Muscle layer of duodenum (tissue), 2 donors: Measurements from ENCODE around the gene RASA3.

ENCODE experiments used
- H3K27ac ChIP-seq: one replicate; pipeline ENCODE4 v1.7.0; 2013; ENCODE audit warnings: mild to moderate bottlenecking, low read length
- H3K27me3 ChIP-seq: one replicate; pipeline ENCODE4 v1.7.0; 2013; ENCODE audit warnings: low read depth, mild to moderate bottlenecking, control low read depth, low read length
- H3K36me3 ChIP-seq, 2 donors: one replicate each; pipeline ENCODE4 v1.7.0; 2013; ENCODE audit warnings: low read length in 2 of 2, control low read depth in 1 of 2, mild to moderate bottlenecking in 1 of 2; ENCODE audit not compliant: insufficient read depth in 2 of 2, control insufficient read depth in 1 of 2
- H3K4me1 ChIP-seq, 2 donors: one replicate each; pipeline ENCODE4 v1.7.0; 2013; ENCODE audit warnings: low read length in 2 of 2, mild to moderate bottlenecking in 2 of 2, control low read depth in 1 of 2, moderate library complexity in 1 of 2; ENCODE audit not compliant: insufficient read depth in 2 of 2, control insufficient read depth in 1 of 2
- H3K4me3 ChIP-seq, 2 donors: one replicate each; pipeline ENCODE4 v1.7.0; 2013; ENCODE audit warnings: low read length in 2 of 2, low read depth in 1 of 2, mild to moderate bottlenecking in 1 of 2
- H3K9me3 ChIP-seq, 2 donors: one replicate each; pipeline ENCODE4 v1.7.0; 2013; ENCODE audit warnings: low read length in 2 of 2, control low read depth in 1 of 2, mild to moderate bottlenecking in 1 of 2; ENCODE audit not compliant: control insufficient read depth in 1 of 2
- donor health status: healthy.

Gene RASA3

GRCh38 chr13:113936166-113936965 is 196.1 kb downstream of the RASA3 start:
- Histone ChIP-seq H3K4me3 (no peak overlapping the region), H3K36me3 (no peaks in the 10 kb centered on the region), H3K4me1 (peaks cover 0 to 8% of the 10 kb centered on the region in 2 donors), H3K27me3 (peaks cover 5% of the 10 kb centered on the region), H3K27ac (no peak overlapping the region), H3K9me3 (no peaks in the 10 kb centered on the region)

- peaks cover 0 to 8% of the 10 kb centered on the region in 2 donors for H3K4me1 ChIP-seq
- no peaks in the 10 kb centered on the region for H3K9me3 ChIP-seq
- no peaks in the 10 kb centered on the region for H3K36me3 ChIP-seq
- no peak overlapping the region for H3K27ac ChIP-seq
- no peak overlapping the region for H3K4me3 ChIP-seq
- peaks cover 5% of the 10 kb centered on the region for H3K27me3 ChIP-seq
Measured at GRCh38 chr13:113935001-113935844, 197.2 kb downstream of the RASA3 start.

- H3K4me3 ChIP-seq: no peak overlapping the region
- no peaks in the 10 kb centered on the region for H3K9me3 ChIP-seq
- H3K27me3 ChIP-seq: peaks cover 5% of the 10 kb centered on the region
- no peaks in the 10 kb centered on the region for H3K36me3 ChIP-seq
- H3K4me1 ChIP-seq: peaks cover 0 to 12% of the 10 kb centered on the region in 2 donors
- no peak overlapping the region for H3K27ac ChIP-seq
Measured at GRCh38 chr13:113934576-113934975, 197.8 kb downstream of the RASA3 start.

- no peaks in the 10 kb centered on the region for H3K36me3 ChIP-seq
- peaks cover 0 to 18% of the 10 kb centered on the region in 2 donors for H3K4me1 ChIP-seq
- no peaks in the 10 kb centered on the region for H3K9me3 ChIP-seq
- no peak overlapping the region for H3K4me3 ChIP-seq
- peaks cover 5% of the 10 kb centered on the region for H3K27me3 ChIP-seq
- H3K27ac ChIP-seq: no peak overlapping the region
Measured at GRCh38 chr13:113933901-113934300, 198.5 kb downstream of the RASA3 start.

- H3K4me3 ChIP-seq: no peak overlapping the region
- H3K36me3 ChIP-seq: no peaks in the 10 kb centered on the region
- H3K4me1 ChIP-seq: peaks cover 0 to 30% of the 10 kb centered on the region in 2 donors
- no peaks in the 10 kb centered on the region for H3K27me3 ChIP-seq
- no peak overlapping the region for H3K27ac ChIP-seq
- no peaks in the 10 kb centered on the region for H3K9me3 ChIP-seq
Measured at GRCh38 chr13:113931841-113932459, 200.5 kb downstream of the RASA3 start.

- Histone ChIP-seq H3K4me1 (peaks cover 0 to 30% of the 10 kb centered on the region in 2 donors), H3K36me3 (no peaks in the 10 kb centered on the region), H3K27me3 (no peaks in the 10 kb centered on the region)
Measured at GRCh38 chr13:113930671-113931637, 201.5 kb downstream of the RASA3 start.

GRCh38 chr13:113929628-113930615 is 202.5 kb downstream of the RASA3 start:
- H3K4me3 ChIP-seq: no peak overlapping the region
- H3K9me3 ChIP-seq: no peaks in the 10 kb centered on the region
- no peaks in the 10 kb centered on the region for H3K27me3 ChIP-seq
- H3K27ac ChIP-seq: no peak overlapping the region
- no peaks in the 10 kb centered on the region for H3K36me3 ChIP-seq
- peaks cover 0 to 30% of the 10 kb centered on the region in 2 donors for H3K4me1 ChIP-seq

More at GRCh38 chr13:113930671-113931637, 201.5 kb downstream of the RASA3 start:
- no peaks in the 10 kb centered on the region for H3K9me3 ChIP-seq
- H3K27ac ChIP-seq: no peak overlapping the region
- H3K4me3 ChIP-seq: no peak overlapping the region

GRCh38 chr13:113928685-113929627 is 203.5 kb downstream of the RASA3 start:
- no peaks in the 10 kb centered on the region for H3K27me3 ChIP-seq
- no peaks in the 10 kb centered on the region for H3K36me3 ChIP-seq
- H3K27ac ChIP-seq: no peak overlapping the region
- no peaks in the 10 kb centered on the region for H3K9me3 ChIP-seq
- peaks cover 0 to 30% of the 10 kb centered on the region in 2 donors for H3K4me1 ChIP-seq
- H3K4me3 ChIP-seq: no peak overlapping the region
